GM18526 (cell line): ENCODE results near the gene PLA2G6.

Source experiments
- POLR2A ChIP-seq: IDR thresholded peaks from 3 replicates; pipeline ENCODE4 v1.6.1; 2011; ENCODE audit not compliant: insufficient read length; ENCODE audit errors: extremely low read depth

Gene PLA2G6

DNA sequence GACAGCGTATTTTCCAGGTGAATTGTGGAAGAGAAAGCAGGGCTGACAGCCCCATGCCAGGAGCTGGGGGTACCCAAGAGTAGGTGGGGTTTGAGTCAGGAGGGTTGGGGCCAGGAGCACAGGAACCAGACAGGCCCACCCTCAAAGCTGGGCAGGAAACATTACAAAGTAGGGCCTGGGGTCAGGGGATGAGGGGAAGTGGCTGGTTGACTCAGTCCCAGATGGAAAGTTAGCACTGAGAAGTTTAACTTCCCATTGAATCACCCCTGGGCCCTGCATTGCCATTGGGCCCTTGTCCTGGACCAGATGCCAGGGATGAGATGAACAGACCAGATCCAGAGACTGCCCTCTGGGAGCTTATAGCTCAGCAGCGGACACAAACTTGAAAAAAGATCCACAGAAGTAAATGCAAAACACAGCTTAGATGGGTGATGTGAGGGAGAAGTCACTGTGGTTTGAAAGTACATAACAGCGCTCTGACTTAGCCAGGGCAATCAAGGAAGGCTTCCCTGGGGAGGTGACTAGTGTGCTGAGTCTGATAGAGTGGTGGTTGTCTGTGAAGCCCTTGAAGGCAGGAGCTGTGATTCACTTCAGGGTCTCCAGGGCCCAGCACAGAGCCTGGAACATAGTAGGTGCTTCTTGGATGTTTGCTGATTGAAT lies 22.4 kb upstream of the PLA2G6 start:
- no peak for TF ChIP-seq POLR2A

GRCh38 chr22:38203090-38203810 lies 21.6 kb upstream of the PLA2G6 start:
- TF ChIP-seq POLR2A, result no peak

DNA sequence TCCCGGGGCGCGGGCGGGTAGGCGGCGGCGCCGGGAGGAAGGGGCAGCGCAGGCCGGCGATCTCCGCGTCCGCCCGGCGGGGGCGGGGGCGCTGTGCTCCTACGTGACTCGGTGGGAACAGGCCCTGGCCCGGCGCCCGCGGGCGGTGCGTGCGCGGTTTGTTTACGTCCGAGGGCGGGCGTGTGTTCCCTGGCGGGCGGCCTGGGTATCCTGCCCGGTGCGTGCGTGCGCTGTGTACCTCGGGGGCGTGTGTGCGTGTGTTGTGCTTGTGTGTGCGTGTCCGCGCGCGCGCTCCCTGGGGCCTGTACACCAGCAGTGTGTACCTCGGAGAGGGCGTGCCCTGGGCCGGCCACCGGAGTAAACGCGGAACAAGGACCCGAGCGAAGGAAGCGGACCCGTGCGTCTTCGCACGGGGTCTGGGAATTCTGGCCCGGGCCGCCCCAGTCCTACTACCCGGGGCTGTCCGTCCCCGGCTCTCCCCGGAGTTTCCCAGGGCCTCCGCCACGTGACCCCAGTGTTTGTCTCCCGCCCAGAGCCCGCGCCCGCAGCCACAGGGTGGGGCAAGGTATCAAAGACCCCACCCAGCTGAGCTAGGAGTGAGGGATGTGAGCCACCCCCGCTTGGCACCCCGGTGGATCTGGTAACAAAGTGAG lies 20.9 kb upstream of the PLA2G6 start:
- no peak for TF ChIP-seq POLR2A

DNA sequence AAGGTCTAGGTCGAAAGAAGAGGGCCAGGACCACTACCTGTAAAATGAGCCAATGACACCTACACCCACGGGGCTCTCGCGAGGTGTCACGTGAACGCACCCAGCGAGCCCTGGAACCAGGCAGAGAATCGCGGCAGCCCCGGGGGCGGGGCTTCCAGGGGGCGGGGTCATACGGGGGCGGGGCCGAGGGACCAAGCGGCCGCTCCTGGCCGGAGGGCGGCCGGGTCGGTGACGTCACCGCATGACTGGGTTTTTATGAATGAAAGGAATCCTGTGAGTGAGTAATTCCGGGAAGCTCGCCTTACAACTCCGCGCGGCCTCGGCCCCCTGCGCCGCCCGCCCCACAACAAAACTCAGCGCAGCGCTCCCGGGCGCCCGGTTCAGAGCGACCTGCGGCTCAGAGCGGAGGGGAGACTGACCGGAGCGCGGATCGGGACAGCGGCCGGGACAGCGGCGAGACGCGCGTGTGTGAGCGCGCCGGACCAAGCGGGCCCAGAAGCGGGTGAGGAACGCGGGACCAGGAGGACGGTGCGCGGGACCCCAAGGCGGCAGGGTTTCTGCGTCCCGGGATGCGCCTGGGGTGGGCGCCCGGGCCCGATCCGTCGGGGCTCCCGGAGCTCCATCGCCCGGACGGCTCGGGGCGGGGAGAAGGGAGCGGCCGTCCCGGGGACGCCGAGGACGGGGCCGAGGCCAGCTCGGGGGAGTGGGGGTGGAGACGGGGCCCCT lies 20.2 kb upstream of the PLA2G6 start, which contains the start of gene MAFF:
Gene MAFF, plus strand, starts transcription at position 284 of the 726 bp plus-strand sequence. CDS start 11,860 bp downstream, outside the sequence.
- peak; percentile 46 for TF ChIP-seq POLR2A

DNA sequence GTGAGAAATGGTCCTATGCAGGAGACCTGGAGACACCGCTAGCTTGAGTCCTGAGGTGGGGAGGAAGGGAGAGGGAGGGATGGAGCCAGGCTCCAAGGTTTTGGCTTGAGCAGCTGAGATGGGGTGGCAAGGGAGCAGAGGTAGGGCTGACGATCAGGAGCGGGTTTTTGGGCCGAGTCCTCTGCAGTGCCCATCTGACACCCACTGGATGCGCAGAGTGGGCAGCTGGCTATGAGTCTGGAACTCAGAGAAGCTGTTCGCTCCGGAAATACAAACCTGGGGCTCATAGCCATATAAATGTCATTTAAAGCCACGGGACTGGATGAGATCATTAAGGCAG lies 19.7 kb upstream of the PLA2G6 start:
- no peak for TF ChIP-seq POLR2A

GRCh38 chr22:38199826-38200559 lies 18.4 kb upstream of the PLA2G6 start:
- TF ChIP-seq POLR2A, result no peak

DNA sequence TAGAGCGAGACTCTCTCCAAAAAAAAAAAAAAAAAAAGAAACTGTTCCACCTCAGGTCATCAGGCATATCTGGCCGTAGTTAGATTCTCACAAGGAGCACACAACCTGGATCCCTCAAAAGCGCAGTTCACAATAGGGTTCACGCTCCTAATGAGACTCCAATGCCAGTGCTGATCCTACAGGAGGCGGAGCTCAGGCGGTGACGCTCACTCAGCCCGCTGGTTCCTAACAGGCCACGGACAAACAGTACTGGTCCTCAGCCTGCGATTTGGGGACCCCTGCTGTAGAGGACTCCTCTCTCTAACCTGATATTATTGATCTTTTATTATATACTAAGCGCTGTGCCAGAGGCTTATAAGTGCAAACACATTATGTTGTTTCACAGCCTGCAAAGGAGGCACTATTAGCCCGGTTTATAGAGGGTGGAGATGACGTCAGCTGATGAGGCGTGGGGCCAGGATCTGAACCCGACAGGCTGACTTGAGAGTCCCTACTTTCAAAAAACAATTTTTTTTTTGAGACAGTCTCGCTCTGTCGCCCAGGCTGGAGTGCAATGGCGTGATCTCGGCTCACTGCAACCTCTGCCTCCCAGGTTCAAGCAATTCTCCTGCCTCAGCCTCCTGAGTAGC lies 15.3 kb upstream of the PLA2G6 start:
- no peak for TF ChIP-seq POLR2A

DNA sequence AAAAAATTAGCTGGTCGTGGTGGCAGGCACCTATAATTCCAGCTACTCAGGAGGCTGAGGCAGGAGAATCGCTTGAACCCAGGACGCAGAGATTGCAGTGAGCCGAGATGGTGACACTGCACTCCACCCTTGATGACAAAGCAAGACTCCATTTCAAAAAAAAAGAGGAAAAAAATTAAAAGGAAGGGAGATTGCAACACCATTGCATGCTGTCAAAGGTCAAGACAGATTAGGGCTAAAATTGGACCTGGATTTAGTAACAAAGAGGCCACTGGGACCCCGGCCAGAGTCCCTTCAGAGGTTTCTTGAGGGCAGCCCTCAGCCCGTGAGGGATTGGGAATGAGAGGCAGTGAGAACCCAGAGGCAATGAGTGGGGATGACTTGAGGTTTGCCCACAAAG lies 11.9 kb upstream of the PLA2G6 start:
- TF ChIP-seq POLR2A, result no peak

- no peak for TF ChIP-seq POLR2A
These were observed 10.8 kb upstream of the PLA2G6 start for GRCh38 chr22:38192475-38192863.

DNA sequence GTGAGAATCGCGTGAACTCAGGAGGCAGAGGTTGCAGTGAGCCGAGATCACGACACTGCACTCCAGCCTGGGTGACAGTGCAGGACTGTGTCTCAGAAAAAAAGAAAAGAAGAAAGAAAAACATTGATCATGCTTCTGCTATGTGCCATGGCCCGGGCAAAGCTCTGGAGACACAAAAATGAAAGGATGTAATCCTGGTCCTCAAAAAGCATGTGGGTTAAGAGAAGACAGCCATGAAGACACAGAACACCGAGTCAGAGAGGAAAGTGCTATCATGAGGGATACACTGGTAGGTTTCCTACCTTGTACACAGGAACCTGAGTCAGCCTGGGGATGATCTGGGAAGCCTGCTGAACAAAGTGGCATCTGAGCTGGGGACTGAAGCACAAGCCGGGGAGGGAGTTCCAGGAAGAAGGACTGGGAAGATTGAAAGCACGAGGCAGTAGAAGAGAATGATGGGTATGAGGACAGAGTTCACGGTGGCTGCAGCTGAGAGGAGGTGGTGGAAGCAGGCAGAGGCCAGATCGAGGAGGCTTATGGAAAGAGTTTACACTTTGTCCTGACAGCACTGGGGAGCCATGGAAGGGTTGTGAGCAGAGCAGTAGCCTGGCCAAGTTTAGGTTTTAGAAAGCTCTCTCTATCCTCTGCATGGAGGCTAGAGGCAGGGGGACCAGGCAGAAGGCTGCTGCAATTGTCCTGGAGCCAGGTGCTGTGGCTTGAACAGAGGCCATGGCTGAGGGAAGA lies 10.3 kb upstream of the PLA2G6 start:
- no peak for TF ChIP-seq POLR2A

DNA sequence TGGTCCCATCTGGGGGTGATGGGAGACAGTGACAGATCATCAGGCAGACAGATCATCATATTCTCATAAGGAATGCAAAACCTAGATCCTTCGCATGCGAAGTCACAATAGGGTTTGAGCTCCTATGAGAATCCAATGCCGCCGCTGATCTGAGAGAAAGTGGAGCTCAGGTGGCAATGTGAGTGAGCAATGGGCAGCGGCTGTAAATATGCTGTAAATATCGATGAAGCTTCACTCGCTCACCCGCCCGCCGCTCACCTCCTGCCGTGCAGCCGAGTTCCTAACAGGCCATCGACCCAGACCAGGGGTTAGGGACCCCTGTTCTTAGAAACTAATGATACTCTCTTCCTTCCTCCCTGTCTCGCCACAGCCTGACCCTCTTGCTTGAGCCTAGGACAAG lies 9.4 kb upstream of the PLA2G6 start:
- no peak for TF ChIP-seq POLR2A

- TF ChIP-seq POLR2A, result no peak
These were observed 9.0 kb upstream of the PLA2G6 start for GRCh38 chr22:38190581-38190980.

GRCh38 chr22:38189104-38189503 lies 7.5 kb upstream of the PLA2G6 start:
- no peak for TF ChIP-seq POLR2A

- TF ChIP-seq POLR2A, result no peak
These were observed 6.0 kb upstream of the PLA2G6 start for GRCh38 chr22:38187413-38188212.

DNA sequence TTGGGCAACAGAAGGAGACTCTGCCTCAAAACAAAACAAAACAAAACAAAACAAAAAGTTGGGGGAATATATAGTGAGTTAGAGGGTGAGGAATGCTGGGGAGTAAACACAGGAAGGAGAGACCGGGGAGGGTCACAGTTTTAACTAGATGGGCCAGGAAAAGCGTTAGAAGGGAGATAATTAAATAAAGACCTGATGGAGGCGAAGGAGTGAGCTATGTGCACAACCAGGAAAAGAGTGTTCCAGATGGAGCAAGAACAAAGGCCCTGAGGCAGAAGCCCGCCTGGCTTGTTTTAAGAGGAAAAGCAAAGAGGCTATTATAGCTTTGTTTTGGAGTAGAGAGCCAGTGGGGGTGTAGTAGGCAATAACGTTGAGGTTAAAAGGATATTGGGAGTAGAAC lies 4.8 kb upstream of the PLA2G6 start:
- no peak for TF ChIP-seq POLR2A
